BLaER1 treated with 17β-estradiol and CSF1 and Interleukin-3, amounts not matched to agents 10 nM and 100 nM (cell line): ENCODE data around the gene SVIL.

Source experiments
- H3K27ac ChIP-seq, 11 experiments: shearing (Covaris generic); formaldehyde crosslinking; 2 replicates each; pipeline ENCODE4 v1.8.1; 2022
- H3K27me3 ChIP-seq, 11 experiments: shearing (Covaris generic); formaldehyde crosslinking; 2 replicates each; pipeline ENCODE4 v1.8.1; 2022
- H3K36me3 ChIP-seq, 11 experiments: shearing (Covaris generic); formaldehyde crosslinking; 2 replicates each; pipeline ENCODE4 v1.8.1; 2022
- H3K4me1 ChIP-seq, 10 experiments: shearing (Covaris generic); formaldehyde crosslinking; 2 replicates each; pipeline ENCODE4 v1.8.1; 2022
- H3K4me2 ChIP-seq, 11 experiments: shearing (Covaris generic); formaldehyde crosslinking; 2 replicates each; pipeline ENCODE4 v1.8.1; 2022
- H3K4me3 ChIP-seq, 10 experiments: shearing (Covaris generic); formaldehyde crosslinking; 2 replicates each; pipeline ENCODE4 v1.8.1; 2022
- H3K9ac ChIP-seq, 11 experiments: shearing (Covaris generic); formaldehyde crosslinking; 2 replicates each; pipeline ENCODE4 v1.8.1; 2022
- H3K9me3 ChIP-seq, 11 experiments: shearing (Covaris generic); formaldehyde crosslinking; replicated peaks in 1 of 11; 2 replicates each; pipeline ENCODE4 v1.8.1; 2022
- H4K20me1 ChIP-seq, 11 experiments: shearing (Covaris generic); formaldehyde crosslinking; 2 replicates each; pipeline ENCODE4 v1.8.1; 2022
- Cebpa-rat ChIP-seq, 11 experiments: shearing (Covaris generic); IDR thresholded peaks; 2 replicates each; pipeline ENCODE4 v1.8.1; 2022

Gene SVIL

DNA sequence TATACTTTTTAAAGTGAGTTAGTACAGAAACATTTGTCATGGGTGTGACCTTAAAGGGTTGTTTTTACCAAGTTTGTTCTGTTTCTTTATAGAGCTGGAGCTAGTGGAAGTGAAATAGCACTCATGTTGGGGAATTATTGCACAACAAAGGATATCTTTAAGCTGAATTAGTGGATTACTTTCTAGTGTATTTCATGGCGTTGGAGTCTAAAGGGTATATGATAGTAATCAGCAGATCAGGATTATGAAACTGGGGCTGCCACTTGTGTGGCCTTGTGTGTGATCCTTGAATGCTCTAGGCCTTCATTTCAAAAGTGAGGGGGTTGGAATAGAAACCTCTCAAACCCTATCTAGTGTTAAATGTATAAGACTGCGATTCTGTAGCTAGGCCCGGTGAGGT lies 222.3 kb downstream of the SVIL start:
- H3K4me2 ChIP-seq: peak overlapping the region in 4 of 11 experiments; percentile 6 to 68 (median 35); a peak in 6 of 22 replicates
- TF ChIP-seq Cebpa-rat (IDR thresholded peaks at IDR 0.05): peak in 1 of 11 experiments; percentile 34; a peak in 1 of 22 replicates
- peaks cover 25 to 31% (median 27%) of the 10 kb centered on the region in 11 experiments for H3K9me3 ChIP-seq
- H3K9ac ChIP-seq: peak overlapping the region in 1 of 11 experiments; percentile 45; a peak in 1 of 22 replicates
- H3K36me3 ChIP-seq: peaks cover 0 to 15% (median 3%) of the 10 kb centered on the region in 11 experiments; a peak in 4 of 22 replicates
- 0 out of 20 replicates have a peak overlapping the region, but pooled peaks of 1 of the 10 experiments have one; percentile 1 for H3K4me3 ChIP-seq
- H3K4me1 ChIP-seq: peaks cover 0 to 29% (median 0%) of the 10 kb centered on the region in 10 experiments; a peak in 7 of 20 replicates
- 0 out of 22 replicates have a peak, but pooled peaks cover 0 to 5% (median 0%) of the 10 kb centered on the region in 11 experiments for H3K27me3 ChIP-seq
- peaks cover 0 to 30% (median 0%) of the 10 kb centered on the region in 11 experiments; a peak in 5 of 22 replicates for H4K20me1 ChIP-seq
- 0 out of 22 replicates have a peak overlapping the region, but pooled peaks of 1 of the 11 experiments have one; percentile 29 for H3K27ac ChIP-seq

DNA sequence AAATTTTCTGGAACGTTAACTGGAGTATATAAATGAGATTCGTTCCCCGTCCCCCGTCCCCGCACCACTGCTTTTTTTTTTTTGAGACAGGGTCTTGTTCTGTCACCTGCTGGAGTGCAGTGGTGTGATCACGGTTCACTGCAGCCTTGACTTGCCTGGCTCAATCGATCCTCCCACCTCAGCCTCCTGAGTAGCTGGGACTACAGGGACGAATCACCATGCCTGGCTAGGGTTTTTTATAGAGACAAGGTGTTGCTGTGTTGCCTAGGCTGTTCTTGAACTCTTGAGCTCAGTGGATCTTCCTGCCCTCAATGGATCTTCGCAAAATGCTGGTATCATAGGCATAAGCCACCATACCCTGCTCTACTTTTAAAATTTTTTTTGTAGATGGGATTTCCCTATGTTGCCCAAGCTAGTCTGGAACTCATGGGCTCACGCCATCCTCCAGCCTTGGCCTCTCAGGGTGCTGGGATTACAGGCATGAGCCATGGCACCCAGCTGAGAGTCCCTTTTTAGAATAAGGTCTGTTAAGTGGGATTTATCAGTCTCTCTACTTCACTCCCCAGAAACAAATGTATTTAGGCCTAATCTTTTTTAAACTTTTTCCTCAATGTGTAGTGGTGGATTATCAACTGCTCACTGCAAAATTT lies 223.0 kb downstream of the SVIL start:
- no peak overlapping the region for H3K27ac ChIP-seq
- peak overlapping the region in 4 of 11 experiments; percentile 8 to 68 (median 35); a peak in 7 of 22 replicates for H3K4me2 ChIP-seq
- peaks cover 32 to 38% (median 34%) of the 10 kb centered on the region in 11 experiments for H3K9me3 ChIP-seq
- peaks cover 0 to 8% (median 0%) of the 10 kb centered on the region in 11 experiments; a peak in 1 of 22 replicates for H3K36me3 ChIP-seq
- H3K9ac ChIP-seq: peak overlapping the region in 1 of 11 experiments; percentile 45; a peak in 1 of 22 replicates
- H3K4me1 ChIP-seq: peaks cover 0 to 29% (median 0%) of the 10 kb centered on the region in 10 experiments; a peak in 7 of 20 replicates
- TF ChIP-seq Cebpa-rat (IDR thresholded peaks at IDR 0.05): no peak
- peaks cover 0 to 29% (median 0%) of the 10 kb centered on the region in 11 experiments; a peak in 5 of 22 replicates for H4K20me1 ChIP-seq
- H3K4me3 ChIP-seq: 0 out of 20 replicates have a peak overlapping the region, but pooled peaks of 1 of the 10 experiments have one; percentile 1
- H3K27me3 ChIP-seq: 0 out of 22 replicates have a peak, but pooled peaks cover 0 to 5% (median 0%) of the 10 kb centered on the region in 11 experiments

DNA sequence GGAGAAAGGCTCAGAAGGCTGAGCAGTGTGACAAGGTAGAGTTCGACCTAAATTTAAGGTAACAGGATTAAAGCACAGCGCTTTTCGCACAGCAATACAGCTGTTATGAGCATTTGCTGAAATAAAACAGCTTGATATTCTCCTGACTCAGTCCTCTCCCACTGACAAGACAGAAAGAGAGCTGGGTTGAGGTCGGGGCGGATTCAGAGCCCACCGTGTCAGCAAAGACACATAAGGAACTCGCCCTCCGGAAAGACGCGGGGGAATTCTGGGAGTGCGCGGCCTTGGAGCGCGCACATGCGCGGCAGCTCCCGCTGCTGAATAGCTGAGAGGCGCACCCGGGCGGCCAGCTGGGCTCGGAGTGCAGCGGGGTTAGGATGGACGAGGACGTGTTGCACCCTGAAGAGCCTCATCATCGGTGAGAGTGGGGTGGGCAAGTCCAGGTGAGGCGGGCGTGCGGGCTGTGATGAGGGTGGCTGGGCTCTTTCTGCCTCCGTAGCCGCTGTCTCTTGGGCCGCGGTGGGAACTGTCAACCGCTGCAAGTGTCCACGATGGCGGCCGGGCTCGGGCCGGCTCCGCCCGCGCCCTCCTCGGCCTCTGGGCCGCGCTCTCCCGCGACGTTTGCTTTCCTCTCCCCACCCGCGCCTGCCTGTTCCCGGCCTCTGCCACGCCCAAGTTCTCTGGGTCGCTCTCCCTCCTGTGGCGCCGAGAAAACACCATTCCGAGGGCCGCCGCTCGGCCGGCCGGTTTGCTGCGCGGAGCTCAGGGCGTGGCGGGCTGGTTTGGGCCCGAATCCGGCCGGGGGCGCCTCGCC lies 225.3 kb downstream of the SVIL start:
- Histone ChIP-seq H3K4me1 (peaks cover 0 to 29% (median 0%) of the 10 kb centered on the region in 10 experiments; a peak in 7 of 20 replicates), H3K4me2 (peak overlapping the region; percentile 43 to 74 (median 70)), H3K27me3 (0 out of 22 replicates have a peak, but pooled peaks cover 0 to 5% (median 0%) of the 10 kb centered on the region in 11 experiments), H3K9me3 (peaks cover 35 to 55% (median 48%) of the 10 kb centered on the region in 11 experiments), H3K9ac (peak overlapping the region; percentile 68 to 88 (median 78)), H4K20me1 (peaks cover 0 to 18% (median 0%) of the 10 kb centered on the region in 11 experiments; a peak in 5 of 22 replicates), H3K27ac (peak overlapping the region; percentile 47 to 82 (median 64)), H3K36me3 (0 out of 22 replicates have a peak, but pooled peaks cover 0 to 7% (median 0%) of the 10 kb centered on the region in 11 experiments), H3K4me3 (peak overlapping the region; percentile 61 to 75 (median 70))
- TF ChIP-seq Cebpa-rat (IDR thresholded peaks at IDR 0.05): no peak

DNA sequence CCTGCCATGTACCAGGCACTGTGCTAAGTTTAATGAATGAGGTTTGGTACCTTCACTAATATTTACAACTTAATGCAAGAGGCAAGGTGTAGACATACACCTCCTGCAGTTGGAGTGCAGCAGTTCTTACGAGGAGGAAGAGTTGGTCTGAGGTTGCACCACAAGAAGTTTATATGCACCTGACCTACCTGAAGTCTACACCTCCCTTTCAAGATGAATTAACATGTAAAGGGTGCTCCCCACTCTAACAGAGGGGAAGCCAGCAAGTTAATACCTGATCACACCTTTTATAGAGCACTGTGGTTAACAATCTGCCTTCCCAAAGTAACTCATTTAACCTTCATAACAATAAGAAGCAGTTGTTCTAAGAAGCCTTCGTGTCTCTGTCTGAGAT lies 225.9 kb downstream of the SVIL start:
- Histone ChIP-seq H3K36me3 (0 out of 22 replicates have a peak, but pooled peaks cover 0 to 7% (median 0%) of the 10 kb centered on the region in 11 experiments), H3K4me2 (peak overlapping the region; percentile 43 to 73 (median 70); a peak in 21 of 22 replicates), H3K4me1 (peaks cover 0 to 29% (median 0%) of the 10 kb centered on the region in 10 experiments; a peak in 7 of 20 replicates), H3K9ac (peak overlapping the region in 6 of 11 experiments; percentile 71 to 88 (median 82); a peak in 8 of 22 replicates), H3K4me3 (peak overlapping the region; percentile 61 to 75 (median 70); a peak in 18 of 20 replicates), H3K27me3 (0 out of 22 replicates have a peak, but pooled peaks cover 0 to 5% (median 0%) of the 10 kb centered on the region in 11 experiments), H4K20me1 (peaks cover 0 to 12% (median 0%) of the 10 kb centered on the region in 11 experiments; a peak in 5 of 22 replicates), H3K9me3 (peaks cover 39 to 59% (median 48%) of the 10 kb centered on the region in 11 experiments), H3K27ac (peak overlapping the region in 3 of 11 experiments; percentile 74 to 77 (median 74); a peak in 5 of 22 replicates)
- TF ChIP-seq Cebpa-rat (IDR thresholded peaks at IDR 0.05): no peak
